Upper lobe of left lung (tissue), 6 donors: ENCODE measurements around the gene CCDC57. TPM values are rescaled to one million over a fixed set of nuclear protein-coding genes. Genes with fewer than 3 reads are reported as not detected.

Source experiments
- ATAC-seq, 2 donors: fragments of 200-7000 bp; cut with Tn5 transposase; one replicate each; pipeline ENCODE4 v1.9.1; 2022; ENCODE audit warnings: mild to moderate bottlenecking in 2 of 2, moderate library complexity in 2 of 2; ENCODE audit not compliant: low FRiP score in 2 of 2
- DNase-seq, 2 donors: peaks; one replicate each; pipeline ENCODE4 v3.0.0-alpha.2; 2019 to 2020
- H3K27ac ChIP-seq, 4 donors: fragments of 200-600 bp; sonication (generic); one replicate each; pipeline ENCODE4 v1.5.1; 2016 to 2019
- H3K27me3 ChIP-seq, 4 donors: fragments of 200-600 bp; sonication (generic); one replicate each; pipeline ENCODE4 v1.5.1; 2017 to 2019
- H3K36me3 ChIP-seq, 4 donors: fragments of 200-600 bp; sonication (generic); one replicate each; pipeline ENCODE4 v1.5.1; 2016 to 2019
- H3K4me1 ChIP-seq, 4 donors: fragments of 200-600 bp; sonication (generic); one replicate each; pipeline ENCODE4 v1.5.1; 2018 to 2019
- H3K4me3 ChIP-seq, 4 donors: fragments of 200-600 bp; sonication (generic); one replicate each; pipeline ENCODE4 v1.5.1; 2017 to 2019; ENCODE audit warnings: mild to moderate bottlenecking in 2 of 4, moderate library complexity in 1 of 4
- H3K9me3 ChIP-seq, 4 donors: fragments of 200-600 bp; sonication (generic); one replicate each; pipeline ENCODE4 v1.5.1; 2018 to 2019
- CTCF ChIP-seq, 6 experiments: fragments of 450-650 bp in 4 of 6; fragments of 200-600 bp in 2 of 6; sonication (generic) in 2 of 6; IDR thresholded peaks; one replicate each; pipeline ENCODE4 v1.5.1; 2016 to 2019; ENCODE audit warnings: antibody characterized with exemption in 6 of 6
- EP300 ChIP-seq, 4 donors: sonication (generic); formaldehyde crosslinking; IDR thresholded peaks; one replicate each; pipeline ENCODE4 v1.5.1; 2017; ENCODE audit warnings: antibody characterized with exemption in 4 of 4, control low read depth in 2 of 4
- POLR2A ChIP-seq, 4 donors: fragments of 450-650 bp; IDR thresholded peaks; one replicate each; pipeline ENCODE4 v1.5.1; 2016 to 2017; ENCODE audit warnings: antibody characterized with exemption in 4 of 4, mild to moderate bottlenecking in 2 of 4
- POLR2AphosphoS5 ChIP-seq, 2 donors: sonication (generic); formaldehyde crosslinking; IDR thresholded peaks; one replicate each; pipeline ENCODE4 v1.5.1; 2017; ENCODE audit warnings: antibody characterized with exemption in 2 of 2
- WGBS, 2 donors: methylation state at CpG; one replicate each; pipeline ENCODE4 v1.1.5; 2017 to 2018; 5-methylcytosine and 5-hydroxymethylcytosine counted together
- total RNA-seq, 6 donors: library from RNA; depleted of rRNA in 4 of 6; stranded (reverse); fragments of >200 nt in 4 of 6; gene quantifications; one replicate each; pipeline versions ENCODE4 v1.1.0 to v1.2.1, GENCODE V29; 2016 to 2021
- donor health status: DM: no; HTN: no; CAD: no; lungs with moderate emphysema.
- donor health status: DM: no; HTN: yes; CAD: no; lungs with severe emphysema.

Gene CCDC57
- total RNA-seq, 6 donors from 2014 or later: 52.9 to 204 (median 71.8) TPM

- no peak overlapping the region for H3K4me3 ChIP-seq
- H3K27me3 ChIP-seq: no peaks in the 10 kb centered on the region
- TF ChIP-seq EP300 (IDR thresholded peaks at IDR 0.05) (no peak), CTCF (IDR thresholded peaks at IDR 0.05) (no peak), POLR2A (IDR thresholded peaks at IDR 0.05) (no peak), POLR2AphosphoS5 (IDR thresholded peaks at IDR 0.05) (no peak)
- DNase-seq (peak in 1 of 2 donors; percentile 69), ATAC-seq (no peak)
- no peak overlapping the region for H3K27ac ChIP-seq
- H3K9me3 ChIP-seq: no peaks in the 10 kb centered on the region
- WGBS, 2 donors: 94% methylated on average over 17 to 23 of the region's 23 CpGs
- H3K4me1 ChIP-seq: peaks cover 9 to 15% (median 11%) of the 10 kb centered on the region in 4 donors
- H3K36me3 ChIP-seq: peaks cover 0 to 33% (median 13%) of the 10 kb centered on the region in 4 donors
Observed at GRCh38 chr17:82201498-82201910, 11.1 kb downstream of the CCDC57 start.

GRCh38 chr17:82200743-82201497 is 11.7 kb downstream of the CCDC57 start:
- no peaks in the 10 kb centered on the region for H3K9me3 ChIP-seq
- 73 to 82% methylated on average over 13 of the region's 13 CpGs for WGBS, 2 donors
- H3K27me3 ChIP-seq: no peaks in the 10 kb centered on the region
- no peak overlapping the region for H3K27ac ChIP-seq
- ATAC-seq: no peak
- H3K36me3 ChIP-seq: peaks cover 0 to 39% (median 16%) of the 10 kb centered on the region in 4 donors
- no peak overlapping the region for H3K4me3 ChIP-seq
- TF ChIP-seq POLR2AphosphoS5 (IDR thresholded peaks at IDR 0.05) (no peak), EP300 (IDR thresholded peaks at IDR 0.05) (no peak), POLR2A (IDR thresholded peaks at IDR 0.05) (no peak), CTCF (IDR thresholded peaks at IDR 0.05) (no peak)
- peaks cover 3 to 9% (median 5%) of the 10 kb centered on the region in 4 donors for H3K4me1 ChIP-seq
- DNase-seq: no peak

GRCh38 chr17:82200135-82200534 is 12.5 kb downstream of the CCDC57 start:
- DNase-seq (no peak), ATAC-seq (no peak)
- H3K27me3 ChIP-seq: no peaks in the 10 kb centered on the region
- peaks cover 0 to 41% (median 17%) of the 10 kb centered on the region in 4 donors for H3K36me3 ChIP-seq
- no peak overlapping the region for H3K4me3 ChIP-seq
- TF ChIP-seq EP300 (IDR thresholded peaks at IDR 0.05) (no peak), POLR2A (IDR thresholded peaks at IDR 0.05) (no peak), POLR2AphosphoS5 (IDR thresholded peaks at IDR 0.05) (no peak), CTCF (IDR thresholded peaks at IDR 0.05) (no peak)
- peaks cover 0 to 1% (median 0%) of the 10 kb centered on the region in 4 donors for H3K4me1 ChIP-seq
- H3K9me3 ChIP-seq: no peaks in the 10 kb centered on the region
- WGBS, 2 donors: 88 to 89% methylated on average over 16 to 17 of the region's 17 CpGs
- no peak overlapping the region for H3K27ac ChIP-seq

GRCh38 chr17:82199496-82199895 is 13.1 kb downstream of the CCDC57 start:
- 93 to 95% methylated on average over 12 of the region's 12 CpGs for WGBS, 2 donors
- no peaks in the 10 kb centered on the region for H3K27me3 ChIP-seq

More at GRCh38 chr17:82199496-82199895, 13.1 kb downstream of the CCDC57 start:
- no peak overlapping the region for H3K27ac ChIP-seq
- DNase-seq (peak in 1 of 2 donors; percentile 58), ATAC-seq (no peak)
- no peaks in the 10 kb centered on the region for H3K9me3 ChIP-seq
- H3K36me3 ChIP-seq: peaks cover 0 to 47% (median 23%) of the 10 kb centered on the region in 4 donors
- no peaks in the 10 kb centered on the region for H3K4me1 ChIP-seq
- no peak overlapping the region for H3K4me3 ChIP-seq
- TF ChIP-seq POLR2AphosphoS5 (IDR thresholded peaks at IDR 0.05) (no peak), CTCF (IDR thresholded peaks at IDR 0.05) (no peak), EP300 (IDR thresholded peaks at IDR 0.05) (no peak), POLR2A (IDR thresholded peaks at IDR 0.05) (no peak)
